GM15510 (cell line): ENCODE data around the gene MMP1.

ENCODE experiments used
- POLR2A ChIP-seq: IDR thresholded peaks from 3 replicates; pipeline ENCODE4 v1.6.1; 2011; ENCODE audit warnings: borderline replicate concordance; ENCODE audit not compliant: insufficient read length; ENCODE audit errors: extremely low read depth

MMP1 gene

DNA sequence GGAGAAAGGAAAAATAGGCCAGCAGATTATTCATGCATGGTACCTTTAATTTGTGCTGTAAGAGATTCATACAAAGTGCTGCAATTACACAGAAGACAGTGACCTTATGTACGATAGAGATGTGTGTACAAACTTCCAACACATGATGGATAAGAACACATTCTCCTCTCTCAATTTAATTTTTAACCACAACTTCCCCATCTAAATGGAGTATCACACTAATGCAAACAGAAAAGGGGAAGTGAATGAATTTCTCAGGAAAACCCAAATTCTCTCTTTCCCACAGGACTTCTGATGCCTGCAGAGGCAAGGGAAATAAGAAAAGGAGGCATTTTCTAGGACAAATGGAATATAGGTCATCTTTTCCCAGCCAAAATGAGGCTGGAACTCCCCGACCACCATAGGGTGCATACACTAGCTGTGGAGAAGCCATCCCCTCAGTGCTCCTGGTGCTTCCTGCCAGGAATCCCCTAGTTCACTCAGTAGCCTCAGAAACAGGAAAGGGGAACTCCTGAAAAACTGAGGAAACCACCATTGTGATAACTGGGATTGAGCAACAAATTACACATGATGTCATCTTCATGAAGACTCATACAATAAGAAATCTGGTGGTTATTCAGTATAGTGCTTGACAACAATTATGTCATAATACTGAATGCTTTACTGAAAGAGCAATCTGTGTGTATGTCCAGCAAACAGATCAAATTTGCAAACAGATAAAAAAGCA lies 40.0 kb downstream of the MMP1 start:
- TF ChIP-seq POLR2A: no peak

DNA sequence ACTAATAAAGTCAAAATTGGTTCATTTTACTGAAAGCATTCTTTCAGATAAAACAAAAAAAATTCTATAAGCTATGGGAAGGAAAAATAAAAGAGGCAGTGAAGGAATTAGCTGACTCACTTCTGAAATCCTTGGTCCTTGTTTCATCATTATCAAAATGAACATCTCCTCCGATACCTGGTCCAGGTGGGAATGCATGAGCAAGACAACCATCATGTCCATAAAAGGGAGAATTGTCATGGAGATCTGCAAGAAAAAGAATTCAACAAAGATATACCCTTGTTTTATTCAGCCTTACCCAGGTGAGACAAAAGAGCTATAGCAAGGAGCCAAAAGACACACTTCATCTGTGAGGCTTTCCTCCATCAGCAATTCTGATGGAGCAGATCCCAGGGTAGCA lies 44.7 kb downstream of the MMP1 start:
- TF ChIP-seq POLR2A: no peak

DNA sequence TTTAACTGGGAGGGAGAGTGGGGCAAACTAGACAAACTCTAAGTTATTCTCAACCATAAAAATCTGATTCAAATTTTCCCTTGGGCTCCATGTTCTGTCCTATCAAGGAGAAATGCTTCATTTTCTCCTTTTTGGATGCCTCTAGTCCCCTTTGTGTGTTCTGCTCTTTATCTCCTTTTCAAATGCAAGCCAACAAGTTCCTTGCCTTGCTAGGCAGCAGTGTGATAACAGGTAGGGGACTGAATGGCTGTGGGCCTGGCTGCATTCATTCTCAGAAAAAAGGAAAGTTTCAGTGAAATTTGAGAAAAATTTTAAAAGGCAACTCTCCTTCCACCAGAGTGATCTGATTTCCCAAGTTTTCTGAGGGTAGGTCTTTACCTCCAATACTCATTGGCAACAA lies 46.3 kb downstream of the MMP1 start:
- no peak for TF ChIP-seq POLR2A

DNA sequence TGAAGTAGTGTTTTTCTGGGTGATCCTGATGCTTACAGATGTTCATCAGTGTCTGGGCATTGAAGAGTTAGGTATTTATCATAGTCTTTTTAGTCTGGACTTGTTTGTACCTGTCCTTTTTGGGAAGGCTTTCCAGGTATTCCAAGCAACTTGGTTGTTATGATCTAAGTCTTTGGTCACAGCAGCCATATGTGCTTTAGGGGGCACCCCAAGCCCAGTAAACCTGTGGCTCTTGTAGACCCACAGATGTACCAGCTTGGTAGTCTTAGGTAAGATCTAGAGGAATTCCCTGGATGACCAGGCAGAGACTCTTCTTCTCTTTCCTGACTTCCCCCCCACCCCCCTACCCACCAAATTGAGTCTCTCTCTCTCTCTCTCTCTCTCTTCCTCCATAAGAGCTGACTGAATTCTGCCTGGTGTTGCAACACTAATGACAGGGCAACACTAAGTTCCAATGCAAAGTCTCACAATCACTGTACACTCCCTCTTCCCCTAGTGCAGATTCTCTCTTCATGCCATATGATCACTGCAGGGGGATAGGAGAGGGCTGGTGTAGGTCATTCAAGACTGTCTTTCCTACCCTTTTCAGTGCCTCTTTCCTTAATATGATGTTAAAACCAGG lies 48.7 kb downstream of the MMP1 start:
- TF ChIP-seq POLR2A: no peak
